HAP-1 (cell line): ENCODE results near the gene TRIM69.
"Not testable (repeated sequence)": the region's sequence is repeated elsewhere in the genome, so short reads cannot be mapped to it uniquely, and the experiment has no call there.

ENCODE experiments used
- DNase-seq, 2 experiments: peaks; one replicate each; pipeline ENCODE4 v3.0.0-alpha.2; 2016 to 2020; ENCODE audit warnings: low spot score in 2 of 2
- H3K27me3 ChIP-seq: fragments of 250-450 bp; sonication (Bioruptor Pico); 2 replicates; pipeline ENCODE4 v1.5.1; 2020; ENCODE audit warnings: low read depth, mild to moderate bottlenecking, moderate library complexity
- H3K36me3 ChIP-seq: fragments of 250-450 bp; sonication (Bioruptor Pico); replicated peaks from 2 replicates; pipeline ENCODE4 v1.5.1; 2020; ENCODE audit warnings: mild to moderate bottlenecking
- H3K4me1 ChIP-seq: fragments of 250-450 bp; sonication (Bioruptor Pico); 2 replicates; pipeline ENCODE4 v1.5.1; 2020; ENCODE audit warnings: mild to moderate bottlenecking
- H3K4me3 ChIP-seq: fragments of 250-450 bp; sonication (Bioruptor Pico); 2 replicates; pipeline ENCODE4 v1.5.1; 2020; ENCODE audit warnings: mild to moderate bottlenecking, moderate library complexity
- H3K9me3 ChIP-seq: fragments of 250-450 bp; sonication (Bioruptor Pico); 2 replicates; pipeline ENCODE4 v1.5.1; 2020; ENCODE audit warnings: mild to moderate bottlenecking, moderate library complexity
- in situ Hi-C: fragments of 300-500 bp; cut with MboI; formaldehyde crosslinking; loops from 3 replicates; pipeline ENCODE4 v1.14.3; 2020; ENCODE audit warnings: low sequenced_read_pairs, inconsistent platforms, mixed read lengths

The TRIM69 gene

DNA sequence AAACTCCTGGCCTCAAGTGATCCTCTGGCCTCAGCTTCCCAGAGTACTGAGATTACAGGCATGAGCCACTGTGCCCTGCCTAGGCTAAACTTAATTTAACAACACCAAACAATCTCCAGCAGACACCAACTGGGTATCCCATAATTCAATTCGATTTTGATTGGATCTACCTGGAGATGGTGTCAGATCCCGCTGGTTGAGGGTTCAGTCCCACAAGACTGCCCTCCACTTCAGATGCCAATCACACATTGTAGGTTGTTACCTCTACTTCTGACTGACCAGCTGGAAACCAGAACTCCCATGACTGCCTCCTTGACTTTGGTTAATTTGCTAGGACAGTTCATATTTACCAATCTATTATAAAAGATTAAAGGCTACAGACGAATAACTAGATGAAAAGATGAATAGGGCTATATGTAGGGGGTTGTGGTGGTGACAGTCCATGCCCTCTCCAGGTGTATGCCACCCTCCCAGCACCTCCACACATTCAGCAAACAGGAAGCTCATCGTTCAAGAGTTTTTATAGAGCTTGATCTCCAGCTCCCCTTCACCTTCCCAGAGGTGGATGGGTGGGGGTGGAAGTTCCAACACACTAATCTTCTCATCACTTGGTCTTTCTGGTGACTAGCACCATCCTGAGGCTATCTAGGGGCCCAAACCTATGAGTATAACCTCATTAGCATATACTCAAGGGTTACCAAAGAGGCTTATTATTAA lies 15.7 kb upstream of the TRIM69 start:
- Histone ChIP-seq H3K4me1 (no peaks in the 10 kb centered on the region), H3K4me3 (no peak overlapping the region), H3K27me3 (no peaks in the 10 kb centered on the region), H3K36me3 (peaks cover 32% of the 10 kb centered on the region), H3K9me3 (no peaks in the 10 kb centered on the region)
- DNase-seq, result no peak
- in situ Hi-C loops, result no loop called here

- Histone ChIP-seq H3K4me1 (no peaks in the 10 kb centered on the region), H3K36me3 (peaks cover 18% of the 10 kb centered on the region), H3K9me3 (no peaks in the 10 kb centered on the region), H3K27me3 (no peaks in the 10 kb centered on the region), H3K4me3 (no peak overlapping the region)
- DNase-seq, result no peak
- in situ Hi-C loops, result no loop called here
Observed at GRCh38 chr15:44722011-44722410, 14.3 kb upstream of the TRIM69 start.

GRCh38 chr15:44726136-44726535 lies 10.2 kb upstream of the TRIM69 start:
- Histone ChIP-seq H3K9me3 (no peaks in the 10 kb centered on the region), H3K36me3 (no peaks in the 10 kb centered on the region), H3K27me3 (no peaks in the 10 kb centered on the region), H3K4me3 (no peak overlapping the region), H3K4me1 (peaks cover 8% of the 10 kb centered on the region)
- in situ Hi-C loops, result no loop called here
- no peak for DNase-seq

DNA sequence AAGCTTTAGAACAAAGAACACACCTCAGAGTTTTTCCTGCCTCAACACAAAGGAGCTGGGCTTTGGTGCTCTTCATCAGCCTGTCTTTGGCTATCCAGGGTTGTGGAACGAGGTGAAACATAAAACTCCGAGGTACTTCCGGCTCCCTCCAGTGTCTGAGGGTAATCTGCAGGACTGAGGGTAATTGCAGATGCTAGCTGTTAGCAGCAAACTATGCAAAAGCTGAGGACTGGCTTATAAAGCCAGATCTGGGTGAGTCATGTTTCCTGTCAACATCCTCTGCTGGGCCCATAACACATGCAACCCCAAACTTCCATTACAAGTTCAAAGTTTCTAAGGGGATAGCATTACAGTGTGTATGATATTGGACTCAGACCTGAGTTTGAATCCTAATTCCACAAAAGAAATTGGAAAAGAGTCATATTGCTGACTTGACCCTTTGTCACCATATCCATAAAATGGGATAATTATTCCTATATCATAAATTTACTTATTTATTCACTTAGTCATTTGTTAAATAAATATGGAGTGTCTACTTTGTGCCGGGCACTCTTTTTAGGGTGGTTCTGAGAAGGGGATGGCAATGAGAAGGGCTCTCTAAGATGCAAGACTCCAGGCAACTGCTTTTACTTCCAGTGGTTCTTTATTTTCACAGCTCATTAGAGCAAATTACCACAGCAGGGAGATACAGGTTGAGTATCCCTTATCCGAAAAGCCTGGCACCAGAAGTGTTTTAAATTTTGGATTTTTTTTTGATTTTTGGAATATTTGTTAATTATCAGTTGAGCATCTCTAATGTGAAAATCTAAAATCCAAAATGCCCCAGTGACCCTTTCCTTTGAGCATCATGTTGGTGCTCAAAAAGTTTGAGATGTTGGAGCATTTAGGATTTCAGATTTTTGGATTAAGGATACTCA lies 9.5 kb upstream of the TRIM69 start:
- Histone ChIP-seq H3K27me3 (no peaks in the 10 kb centered on the region), H3K4me1 (peaks cover 8% of the 10 kb centered on the region), H3K36me3 (peaks cover 5% of the 10 kb centered on the region), H3K9me3 (no peaks in the 10 kb centered on the region), H3K4me3 (no peak overlapping the region)
- in situ Hi-C loops, result no loop called here
- DNase-seq, result no peak

DNA sequence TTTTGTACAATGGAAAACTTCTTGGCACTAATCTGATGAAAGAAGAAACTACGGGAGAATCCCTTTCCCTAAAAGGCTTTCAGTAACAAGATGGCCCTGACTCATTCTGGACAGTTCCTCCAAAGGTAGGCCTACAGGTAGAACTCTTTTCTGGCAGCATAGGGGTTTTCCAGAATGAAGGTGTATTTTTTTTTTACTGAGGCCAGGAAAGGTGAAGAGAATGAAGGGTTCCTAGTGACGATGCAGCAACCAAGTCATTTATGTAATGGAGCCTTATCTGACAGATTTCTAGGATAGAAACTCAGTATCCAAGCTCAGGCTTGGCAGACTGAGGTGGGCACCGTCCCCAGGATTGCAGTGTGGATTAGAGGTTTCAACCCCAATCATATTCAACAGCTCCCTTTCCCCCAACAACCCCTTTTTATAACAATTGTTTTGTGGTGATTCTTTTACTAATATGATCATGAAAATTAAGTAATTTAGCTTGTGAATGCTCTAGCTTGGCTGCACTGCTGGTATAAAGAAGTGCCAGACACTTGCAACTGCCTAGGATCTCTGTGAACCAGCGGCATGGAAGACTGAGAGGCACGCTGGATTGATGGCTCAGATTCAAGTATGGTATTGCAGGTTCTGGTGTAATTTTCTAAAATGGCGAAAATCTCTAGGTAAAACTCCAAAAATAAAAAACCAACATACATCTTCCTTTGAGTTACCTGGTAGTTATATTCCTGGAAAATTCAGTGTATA lies 8.7 kb upstream of the TRIM69 start:
- no peaks in the 10 kb centered on the region for H3K9me3 ChIP-seq
- peaks cover 8% of the 10 kb centered on the region for H3K4me1 ChIP-seq
- no peak overlapping the region; the same call in 1 of the 2 replicates for H3K4me3 ChIP-seq
- peaks cover 10% of the 10 kb centered on the region for H3K36me3 ChIP-seq
- no peak for DNase-seq
- in situ Hi-C loops, result no loop called here
- no peaks in the 10 kb centered on the region for H3K27me3 ChIP-seq

DNA sequence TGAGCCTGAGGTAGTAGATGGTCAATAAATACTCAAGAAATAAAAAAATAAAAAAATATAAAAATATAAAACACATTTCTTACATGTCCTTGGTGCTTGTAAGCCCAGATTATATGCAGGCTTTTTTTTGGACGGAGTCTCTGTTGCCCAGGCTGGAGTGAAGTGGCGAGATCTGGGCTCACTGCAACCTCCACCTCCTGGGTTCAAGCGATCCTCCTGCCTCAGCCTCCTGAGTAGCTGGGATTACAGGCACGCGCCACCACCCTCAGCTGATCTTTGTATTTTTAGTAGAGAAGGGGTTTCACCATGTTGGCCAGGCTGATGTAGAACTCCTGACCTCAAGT lies 8.1 kb upstream of the TRIM69 start:
- DNase-seq, H3K4me1 ChIP-seq, in situ Hi-C loops, H3K27me3 ChIP-seq, H3K9me3 ChIP-seq: not testable (repeated sequence)
- Histone ChIP-seq H3K4me3 (peak overlapping the region; percentile 61), H3K36me3 (peaks cover 10% of the 10 kb centered on the region)

DNA sequence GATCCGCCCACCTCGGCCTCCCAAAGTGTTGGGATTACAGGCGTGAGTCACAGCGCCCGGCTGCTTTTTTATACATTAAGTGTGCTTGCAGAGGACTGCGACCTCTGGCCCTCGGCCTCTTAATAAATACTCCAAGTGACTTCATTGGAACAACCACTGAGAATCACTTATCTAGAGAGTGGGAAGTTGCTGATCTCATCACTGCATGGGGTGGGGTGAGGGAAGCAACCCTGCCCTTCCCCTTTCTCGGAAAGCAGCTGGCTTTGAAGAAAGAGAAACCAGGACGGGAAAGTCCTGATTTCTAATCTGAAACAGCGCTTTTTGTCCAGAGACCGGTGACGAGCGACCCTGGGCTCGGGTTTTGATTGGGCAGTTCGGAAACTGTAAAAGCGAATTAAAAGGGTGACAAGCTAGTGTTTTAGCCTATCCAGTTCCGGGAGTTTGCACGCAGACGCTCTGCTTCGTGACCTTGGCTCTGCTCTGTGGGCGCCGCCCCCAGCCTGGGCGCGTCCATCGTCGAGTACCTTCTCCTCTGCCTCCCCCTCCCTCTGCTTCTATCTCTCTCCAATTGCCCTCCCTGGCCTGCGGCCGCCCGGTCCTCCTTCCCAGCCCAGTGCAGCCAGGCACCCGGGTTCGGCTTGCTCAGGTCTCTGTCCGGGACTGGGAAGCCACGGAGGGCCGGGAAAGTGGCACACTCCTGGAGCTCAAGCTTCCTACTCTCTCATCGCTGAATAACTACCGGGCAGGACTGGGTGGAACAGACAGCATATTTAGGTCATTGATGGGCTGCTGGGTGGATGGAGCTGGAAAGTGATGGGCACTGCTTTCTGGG lies 7.5 kb upstream of the TRIM69 start:
- Histone ChIP-seq H3K4me3 (peak overlapping the region; percentile 61), H3K36me3 (peaks cover 10% of the 10 kb centered on the region), H3K27me3 (no peaks in the 10 kb centered on the region), H3K9me3 (no peaks in the 10 kb centered on the region), H3K4me1 (peaks cover 8% of the 10 kb centered on the region)
- in situ Hi-C loops, result no loop called here
- DNase-seq, result peak; percentile 93 to 99

- Histone ChIP-seq H3K4me1 (peaks cover 8% of the 10 kb centered on the region), H3K36me3 (peaks cover 10% of the 10 kb centered on the region), H3K9me3 (no peaks in the 10 kb centered on the region), H3K27me3 (no peaks in the 10 kb centered on the region), H3K4me3 (peak overlapping the region; percentile 61)
- in situ Hi-C loops, result loop anchor here (10.0 kb wide), 1 partner anchor 145 kb away; no protein-coding TSS in a partner anchor
- peak; percentile 27 to 46 for DNase-seq
Observed at GRCh38 chr15:44729408-44730127, 6.8 kb upstream of the TRIM69 start.

GRCh38 chr15:44734839-44735481 lies 1.4 kb upstream of the TRIM69 start:
- Histone ChIP-seq H3K4me1 (peaks cover 3% of the 10 kb centered on the region), H3K36me3 (peaks cover 10% of the 10 kb centered on the region), H3K9me3 (no peaks in the 10 kb centered on the region), H3K27me3 (no peaks in the 10 kb centered on the region), H3K4me3 (no peak overlapping the region)
- in situ Hi-C loops, result loop anchor here (10.0 kb wide), 1 partner anchor 150 kb away; no protein-coding TSS in a partner anchor
- DNase-seq, result no peak

GRCh38 chr15:44735482-44736180 lies 697 bp upstream of the TRIM69 start:
- H3K9me3 ChIP-seq, result no peaks in the 10 kb centered on the region
- no peak overlapping the region for H3K4me3 ChIP-seq
- DNase-seq, result no peak
- no peaks in the 10 kb centered on the region for H3K27me3 ChIP-seq
- in situ Hi-C loops, result loop anchor here (10.0 kb wide), 1 partner anchor 151 kb away; no protein-coding TSS in a partner anchor
- peaks cover 10% of the 10 kb centered on the region for H3K36me3 ChIP-seq
- no peaks in the 10 kb centered on the region for H3K4me1 ChIP-seq

GRCh38 chr15:44738340-44738984 lies 2.1 kb downstream of the TRIM69 start:
- H3K4me1 ChIP-seq, result no peaks in the 10 kb centered on the region
- H3K4me3 ChIP-seq, result no peak overlapping the region
- H3K27me3 ChIP-seq, result no peaks in the 10 kb centered on the region
- in situ Hi-C loops, result loop anchor here (10.0 kb wide), 1 partner anchor 154 kb away; no protein-coding TSS in a partner anchor
- H3K36me3 ChIP-seq, result no peaks in the 10 kb centered on the region
- peak in 1 of 2 experiments; percentile 49 for DNase-seq
- peaks cover 2% of the 10 kb centered on the region; the same call in 1 of the 2 replicates for H3K9me3 ChIP-seq
